Neural cell (in vitro differentiated cells): Measurements from ENCODE around the gene PACS2. TPM values are rescaled to one million over a fixed set of nuclear protein-coding genes. Genes with fewer than 3 reads are reported as not detected.

Experiments
- H2AFZ ChIP-seq: fragments of 200-600, 300-800 bp; sonication (generic), shearing (Covaris generic); 2 replicates; pipeline ENCODE4 v1.6.0; 2014; ENCODE audit warnings: low read depth, mild to moderate bottlenecking, antibody characterized with exemption, low read length, moderate library complexity
- H3F3A ChIP-seq: fragments of 200-600 bp; shearing (Covaris generic); 2 replicates; pipeline ENCODE4 v1.6.1; 2016; ENCODE audit warnings: mild to moderate bottlenecking, moderate library complexity, mixed read lengths, antibody characterized with exemption, low read length; ENCODE audit not compliant: insufficient read depth, poor library complexity, severe bottlenecking
- H3K27ac ChIP-seq: fragments of 200-600, 300-800 bp; sonication (generic), shearing (Covaris generic); 2 replicates; pipeline ENCODE4 v1.5.1; 2014; ENCODE audit warnings: mild to moderate bottlenecking, low read length, moderate library complexity
- H3K27me3 ChIP-seq: fragments of 300-800, 200-600 bp; sonication (generic), shearing (Covaris generic); 2 replicates; pipeline ENCODE4 v1.6.0; 2014; ENCODE audit warnings: mild to moderate bottlenecking, low read depth, low read length, moderate library complexity; ENCODE audit not compliant: insufficient read depth
- H3K36me3 ChIP-seq: fragments of 300-800, 200-600 bp; sonication (generic), shearing (Covaris generic); 2 replicates; pipeline ENCODE4 v1.5.1; 2014; ENCODE audit warnings: mild to moderate bottlenecking, antibody characterized with exemption, low read length, moderate library complexity; ENCODE audit not compliant: insufficient read depth
- H3K4me2 ChIP-seq: fragments of 300-800, 200-600 bp; sonication (generic), shearing (Covaris generic); 2 replicates; pipeline ENCODE4 v1.6.0; 2014; ENCODE audit warnings: mild to moderate bottlenecking, low read length
- H3K4me3 ChIP-seq: fragments of 300-800, 200-600 bp; sonication (generic), shearing (Covaris generic); 2 replicates; pipeline ENCODE4 v1.5.1; 2014; ENCODE audit warnings: mild to moderate bottlenecking, low read length, moderate library complexity
- H3K79me2 ChIP-seq: fragments of 200-600 bp; shearing (Covaris generic); replicated peaks from 2 replicates; pipeline ENCODE4 v1.6.0; 2014; ENCODE audit warnings: mild to moderate bottlenecking, low read length, moderate library complexity; ENCODE audit not compliant: insufficient read depth
- H3K9ac ChIP-seq: fragments of 300-800, 200-600 bp; sonication (generic), shearing (Covaris generic); 2 replicates; pipeline ENCODE4 v1.6.1; 2016; ENCODE audit warnings: mild to moderate bottlenecking, low read length, mixed read lengths
- H3K9me2 ChIP-seq: fragments of 200-600 bp; shearing (Covaris generic); 2 replicates; pipeline ENCODE4 v1.6.1; 2016; ENCODE audit warnings: mild to moderate bottlenecking, low read length, mixed read lengths; ENCODE audit not compliant: insufficient read depth
- H3K9me3 ChIP-seq: fragments of 200-600, 300-800 bp; sonication (generic), shearing (Covaris generic); 2 replicates; pipeline ENCODE4 v1.6.1; 2016; ENCODE audit warnings: mild to moderate bottlenecking, mixed run types, low read length, moderate library complexity, mixed read lengths
- H4K20me1 ChIP-seq: fragments of 200-600 bp; shearing (Covaris generic); 2 replicates; pipeline ENCODE4 v1.6.1; 2016; ENCODE audit warnings: mild to moderate bottlenecking, mixed run types; ENCODE audit not compliant: insufficient read depth
- EP300 ChIP-seq: fragments of 450-650 bp; conservative IDR thresholded peaks from 2 replicates; pipeline ENCODE4 v1.6.1; 2014; ENCODE audit warnings: antibody characterized with exemption, mild to moderate bottlenecking, moderate library complexity; ENCODE audit not compliant: poor library complexity, severe bottlenecking
- EZH2 ChIP-seq: fragments of 200-600, 300-800 bp; shearing (Covaris generic), sonication (generic); IDR thresholded peaks from 2 replicates; pipeline ENCODE4 v1.6.1; 2014; ENCODE audit warnings: antibody characterized with exemption, low read length, borderline replicate concordance, mild to moderate bottlenecking; ENCODE audit not compliant: insufficient read depth, poor library complexity, severe bottlenecking
- MXI1 ChIP-seq: fragments of 450-650 bp; conservative IDR thresholded peaks from 2 replicates; pipeline ENCODE4 v1.6.1; 2014; ENCODE audit warnings: antibody characterized with exemption, mild to moderate bottlenecking; ENCODE audit not compliant: poor library complexity, severe bottlenecking
- POLR2AphosphoS5 ChIP-seq: IDR thresholded peaks from 2 replicates; pipeline ENCODE4 v1.6.1; 2012
- RAD21 ChIP-seq: fragments of 450-650 bp; conservative IDR thresholded peaks from 2 replicates; pipeline ENCODE4 v1.6.1; 2014; ENCODE audit warnings: antibody characterized with exemption, mild to moderate bottlenecking, moderate library complexity
- SMC3 ChIP-seq: fragments of 450-650 bp; conservative IDR thresholded peaks from 2 replicates; pipeline ENCODE4 v1.6.1; 2014; ENCODE audit warnings: antibody characterized with exemption, mild to moderate bottlenecking, moderate library complexity; ENCODE audit not compliant: poor library complexity
- TAF1 ChIP-seq: IDR thresholded peaks from 2 replicates; pipeline ENCODE4 v1.6.1; 2012; ENCODE audit warnings: low read depth
- polyA plus RNA-seq: library from polyadenylated mRNA; depleted of rRNA; stranded (reverse); fragments of >200 nt; gene quantifications from 2 replicates; pipeline ENCODE4 v1.2.3, GENCODE V29; 2014
- TF ChIP-seq, protein P1 (sequence below): IDR thresholded peaks from 2 replicates; pipeline ENCODE4 v1.6.1; 2012; ENCODE audit warnings: borderline replicate concordance
- TF ChIP-seq, protein P2 (sequence below): fragments of 450-650 bp; IDR thresholded peaks from 2 replicates; pipeline ENCODE4 v1.5.1; 2014; ENCODE audit warnings: antibody characterized with exemption, mild to moderate bottlenecking, moderate library complexity; ENCODE audit not compliant: poor library complexity, severe bottlenecking

The PACS2 gene
- polyA plus RNA-seq, 1 donor from 2014 or later: 77.7 TPM

DNA sequence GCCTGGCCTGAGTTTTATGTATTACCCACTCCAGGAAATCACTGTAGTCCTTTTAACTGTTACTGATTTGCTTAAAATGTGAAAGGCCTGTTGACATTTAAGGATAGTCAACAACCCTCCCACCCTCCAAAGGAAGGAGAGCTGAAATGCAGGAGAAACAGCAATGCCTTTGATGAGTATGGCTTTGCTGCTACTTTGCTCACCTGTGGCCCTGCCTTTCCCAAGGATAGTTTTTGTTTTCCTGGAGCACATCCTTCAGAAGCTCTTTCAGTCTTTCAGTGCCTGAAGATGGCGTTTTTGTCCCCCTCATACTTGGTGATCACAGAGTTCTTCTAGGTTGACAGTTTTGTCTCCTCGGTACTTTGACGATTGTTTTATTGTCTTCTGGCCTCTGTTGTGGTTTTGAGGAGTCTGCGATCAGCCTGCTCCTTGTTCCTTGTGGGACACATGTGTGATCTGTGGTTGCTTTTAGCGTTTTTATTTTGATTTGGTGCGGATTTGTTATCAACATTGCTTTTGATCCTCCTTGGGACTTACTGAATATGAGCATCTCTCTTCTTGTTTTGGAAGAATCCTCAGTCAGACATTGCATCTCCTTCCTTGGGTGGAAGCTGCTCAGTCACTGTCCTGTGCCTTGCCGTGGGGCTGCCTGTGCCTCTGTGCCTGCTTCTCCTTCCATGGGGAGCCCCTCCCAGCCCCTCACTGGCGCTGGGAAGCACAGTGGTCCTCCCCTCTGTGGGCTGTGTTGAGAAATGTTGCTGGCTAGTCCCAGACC is 17.2 kb downstream of the PACS2 start:
- H3F3A ChIP-seq: no peaks in the 10 kb centered on the region
- H3K4me2 ChIP-seq: no peak overlapping the region
- no peaks in the 10 kb centered on the region for H3K36me3 ChIP-seq
- peaks cover 38% of the 10 kb centered on the region for H3K79me2 ChIP-seq
- no peaks in the 10 kb centered on the region for H3K9me3 ChIP-seq
- H3K9ac ChIP-seq: no peak overlapping the region
- no peak overlapping the region for H3K4me3 ChIP-seq
- H3K27me3 ChIP-seq: no peaks in the 10 kb centered on the region
- H3K27ac ChIP-seq: no peak overlapping the region
- no peak for TF ChIP-seq EP300
- no peak for TF ChIP-seq POLR2AphosphoS5
- TF ChIP-seq, protein P1, sequence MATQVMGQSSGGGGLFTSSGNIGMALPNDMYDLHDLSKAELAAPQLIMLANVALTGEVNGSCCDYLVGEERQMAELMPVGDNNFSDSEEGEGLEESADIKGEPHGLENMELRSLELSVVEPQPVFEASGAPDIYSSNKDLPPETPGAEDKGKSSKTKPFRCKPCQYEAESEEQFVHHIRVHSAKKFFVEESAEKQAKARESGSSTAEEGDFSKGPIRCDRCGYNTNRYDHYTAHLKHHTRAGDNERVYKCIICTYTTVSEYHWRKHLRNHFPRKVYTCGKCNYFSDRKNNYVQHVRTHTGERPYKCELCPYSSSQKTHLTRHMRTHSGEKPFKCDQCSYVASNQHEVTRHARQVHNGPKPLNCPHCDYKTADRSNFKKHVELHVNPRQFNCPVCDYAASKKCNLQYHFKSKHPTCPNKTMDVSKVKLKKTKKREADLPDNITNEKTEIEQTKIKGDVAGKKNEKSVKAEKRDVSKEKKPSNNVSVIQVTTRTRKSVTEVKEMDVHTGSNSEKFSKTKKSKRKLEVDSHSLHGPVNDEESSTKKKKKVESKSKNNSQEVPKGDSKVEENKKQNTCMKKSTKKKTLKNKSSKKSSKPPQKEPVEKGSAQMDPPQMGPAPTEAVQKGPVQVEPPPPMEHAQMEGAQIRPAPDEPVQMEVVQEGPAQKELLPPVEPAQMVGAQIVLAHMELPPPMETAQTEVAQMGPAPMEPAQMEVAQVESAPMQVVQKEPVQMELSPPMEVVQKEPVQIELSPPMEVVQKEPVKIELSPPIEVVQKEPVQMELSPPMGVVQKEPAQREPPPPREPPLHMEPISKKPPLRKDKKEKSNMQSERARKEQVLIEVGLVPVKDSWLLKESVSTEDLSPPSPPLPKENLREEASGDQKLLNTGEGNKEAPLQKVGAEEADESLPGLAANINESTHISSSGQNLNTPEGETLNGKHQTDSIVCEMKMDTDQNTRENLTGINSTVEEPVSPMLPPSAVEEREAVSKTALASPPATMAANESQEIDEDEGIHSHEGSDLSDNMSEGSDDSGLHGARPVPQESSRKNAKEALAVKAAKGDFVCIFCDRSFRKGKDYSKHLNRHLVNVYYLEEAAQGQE: no peak
- no peak for TF ChIP-seq RAD21
- H3K9me2 ChIP-seq: no peaks in the 10 kb centered on the region
- no peak overlapping the region for H2AFZ ChIP-seq
- H4K20me1 ChIP-seq: peaks cover 29% of the 10 kb centered on the region

DNA sequence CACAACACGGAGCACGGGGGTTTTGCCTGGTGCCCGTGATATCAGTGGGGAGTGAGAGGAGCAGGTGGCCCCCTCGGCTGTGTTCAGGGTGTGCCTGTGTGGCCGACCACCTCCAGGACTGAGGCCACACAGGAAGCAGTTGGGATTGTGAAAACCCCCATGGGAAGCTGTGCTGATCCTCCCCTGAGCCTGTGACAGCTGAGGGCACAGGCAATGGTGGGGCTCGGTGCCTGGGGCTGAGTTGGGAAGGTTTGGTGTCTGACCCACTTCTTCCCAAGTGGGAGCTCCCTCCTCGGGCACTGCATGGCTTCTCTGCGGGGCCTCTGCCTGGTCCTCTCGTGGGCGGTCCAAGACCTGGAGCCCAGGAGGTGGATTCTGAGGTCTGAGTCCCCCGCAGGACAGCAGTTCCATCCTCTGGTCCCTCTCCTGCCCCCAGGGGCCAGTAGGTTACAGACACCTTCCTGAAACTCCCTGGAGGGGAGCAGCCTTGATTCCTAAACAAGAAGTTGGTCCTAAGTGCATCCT is 17.9 kb downstream of the PACS2 start:
- Histone ChIP-seq H3K4me2 (no peak overlapping the region), H3K9ac (no peak overlapping the region), H3K79me2 (peaks cover 38% of the 10 kb centered on the region), H3F3A (no peaks in the 10 kb centered on the region), H3K9me3 (no peaks in the 10 kb centered on the region), H3K9me2 (no peaks in the 10 kb centered on the region), H3K4me3 (no peak overlapping the region), H3K27me3 (no peaks in the 10 kb centered on the region), H4K20me1 (peaks cover 29% of the 10 kb centered on the region), H3K36me3 (no peaks in the 10 kb centered on the region), H3K27ac (no peak overlapping the region), H2AFZ (no peak overlapping the region)
- TF ChIP-seq MXI1 (no peak), POLR2AphosphoS5 (no peak), TAF1 (no peak), SMC3 (no peak), EZH2 (no peak), RAD21 (no peak), EP300 (no peak)
- TF ChIP-seq, protein P2, sequence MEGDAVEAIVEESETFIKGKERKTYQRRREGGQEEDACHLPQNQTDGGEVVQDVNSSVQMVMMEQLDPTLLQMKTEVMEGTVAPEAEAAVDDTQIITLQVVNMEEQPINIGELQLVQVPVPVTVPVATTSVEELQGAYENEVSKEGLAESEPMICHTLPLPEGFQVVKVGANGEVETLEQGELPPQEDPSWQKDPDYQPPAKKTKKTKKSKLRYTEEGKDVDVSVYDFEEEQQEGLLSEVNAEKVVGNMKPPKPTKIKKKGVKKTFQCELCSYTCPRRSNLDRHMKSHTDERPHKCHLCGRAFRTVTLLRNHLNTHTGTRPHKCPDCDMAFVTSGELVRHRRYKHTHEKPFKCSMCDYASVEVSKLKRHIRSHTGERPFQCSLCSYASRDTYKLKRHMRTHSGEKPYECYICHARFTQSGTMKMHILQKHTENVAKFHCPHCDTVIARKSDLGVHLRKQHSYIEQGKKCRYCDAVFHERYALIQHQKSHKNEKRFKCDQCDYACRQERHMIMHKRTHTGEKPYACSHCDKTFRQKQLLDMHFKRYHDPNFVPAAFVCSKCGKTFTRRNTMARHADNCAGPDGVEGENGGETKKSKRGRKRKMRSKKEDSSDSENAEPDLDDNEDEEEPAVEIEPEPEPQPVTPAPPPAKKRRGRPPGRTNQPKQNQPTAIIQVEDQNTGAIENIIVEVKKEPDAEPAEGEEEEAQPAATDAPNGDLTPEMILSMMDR: no peak
- TF ChIP-seq, protein P1: no peak
